ENCODE results near the gene DDX1. TPM values are rescaled to one million over a fixed set of nuclear protein-coding genes. Genes with fewer than 3 reads are reported as not detected.

The DDX1 gene
- 82.8 and 83.8 TPM in 2 replicates for total RNA-seq

DNA sequence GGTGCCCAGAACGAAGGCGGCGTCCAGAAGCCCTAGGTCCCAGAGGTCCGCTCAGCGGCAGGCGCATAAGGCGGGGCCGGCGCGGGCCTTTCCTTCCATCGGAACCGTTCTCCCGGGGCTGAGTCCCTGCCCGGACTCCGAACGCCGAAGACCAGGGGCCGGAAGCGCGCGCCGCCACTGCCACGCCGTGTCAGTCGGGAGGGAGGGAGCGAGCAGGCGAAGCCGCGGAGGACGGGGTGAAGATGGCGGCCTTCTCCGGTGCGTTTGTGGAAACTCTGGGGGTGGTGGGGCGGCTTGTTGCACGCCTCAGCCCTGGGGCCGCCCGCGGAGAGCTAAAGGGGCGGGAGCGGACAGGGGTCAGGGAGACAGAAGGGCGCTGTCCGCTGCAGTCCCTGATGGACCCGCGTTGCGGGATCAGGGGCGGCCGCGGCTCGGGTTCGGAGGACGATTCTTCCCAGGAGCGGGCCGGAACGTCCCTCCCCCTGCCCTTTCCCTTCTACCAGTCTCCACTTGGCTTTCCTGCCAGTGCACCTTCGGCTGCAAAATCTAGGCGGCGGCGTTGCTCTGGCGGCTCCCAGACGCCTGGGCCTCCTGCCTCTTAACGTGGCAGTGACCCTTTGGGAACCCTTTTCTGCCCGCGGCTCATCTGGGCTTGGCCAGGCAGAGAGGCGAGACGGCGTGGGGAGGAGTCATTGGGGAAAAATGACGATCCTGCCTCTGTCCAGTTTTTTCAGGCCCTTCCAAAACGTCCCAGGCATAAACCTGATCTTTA, at the start of gene DDX1:
DDX1 (plus strand) TSS at position 177 of the 772 bp plus-strand sequence; CDS start at position 243, 66 bp downstream.

GRCh38 chr2:15560988-15561573, 30.6 kb upstream of the DDX1 start, which contains the start of gene NBAS:
Gene NBAS, minus strand, starts transcription at chr2:15561334. Its CDS starts 30 bp downstream, at chr2:15561304.

Other genes with a start within 250 kb of the DDX1 start
- 86.4 and 88.1 TPM in 2 replicates for gene NBAS, start 30.5 kb upstream of the DDX1 start, total RNA-seq

All from aortic smooth muscle cell (primary cell).